Common myeloid progenitor, CD34-positive (primary cell): Measurements from ENCODE around the gene LTB4R.

Experiments
- CTCF ChIA-PET: fragments of 350-600 bp; sonication (Branson Sonifier 250); formaldehyde crosslinking; loops from one replicate; lab custom pipeline; 2021; ENCODE audit warnings: antibody characterized with exemption; lab: Charles Lee
- POLR2A ChIA-PET: fragments of 350-600 bp; sonication (Branson Sonifier 250); formaldehyde crosslinking; loops from one replicate; lab custom pipeline; 2021; ENCODE audit warnings: antibody characterized with exemption; lab: Charles Lee
- DNase-seq, 3 donors: peaks; one replicate each; pipeline versions ENCODE4 v3.0.0 to v3.0.0-alpha.2; 2013
- H3K27ac ChIP-seq, 2 experiments: 1 replicate in 1 of 2; 2 replicates in 1 of 2; pipeline ENCODE4 v1.7.0; 2013; ENCODE audit warnings: inconsistent platforms in 2 of 2, low read length in 2 of 2, mild to moderate bottlenecking in 2 of 2, low read depth in 1 of 2, moderate library complexity in 1 of 2; ENCODE audit not compliant: severe bottlenecking in 2 of 2, insufficient read depth in 1 of 2, poor library complexity in 1 of 2
- H3K27me3 ChIP-seq, 5 experiments: replicated peaks in 2 of 5; 1 replicate in 3 of 5; 2 replicates in 2 of 5; pipeline versions ENCODE4 v1.6.1 to v1.7.0; 2013; ENCODE audit warnings: low read length in 4 of 5, mild to moderate bottlenecking in 2 of 5, moderate library complexity in 2 of 5, inconsistent platforms in 1 of 5; ENCODE audit not compliant: insufficient read depth in 5 of 5, control insufficient read depth in 4 of 5
- H3K36me3 ChIP-seq, 4 experiments: 1 replicate in 2 of 4; 2 replicates in 2 of 4; pipeline versions ENCODE4 v1.6.1 to v1.7.0; 2013; ENCODE audit warnings: low read length in 3 of 4, control low read depth in 1 of 4, mild to moderate bottlenecking in 1 of 4; ENCODE audit not compliant: control insufficient read depth in 4 of 4, insufficient read depth in 4 of 4
- H3K4me1 ChIP-seq, 4 experiments: 1 replicate in 3 of 4; 2 replicates in 1 of 4; pipeline versions ENCODE4 v1.6.1 to v1.7.1; 2013; ENCODE audit warnings: low read length in 3 of 4, mild to moderate bottlenecking in 3 of 4, control low read depth in 1 of 4, inconsistent platforms in 1 of 4, moderate library complexity in 1 of 4; ENCODE audit not compliant: control insufficient read depth in 4 of 4, insufficient read depth in 4 of 4; ENCODE audit errors: control extremely low read depth in 1 of 4
- H3K4me3 ChIP-seq, 7 experiments: 1 replicate in 4 of 7; 2 replicates in 3 of 7; pipeline versions ENCODE4 v1.5.1 to v1.7.0; 2013; ENCODE audit warnings: mild to moderate bottlenecking in 7 of 7, low read length in 6 of 7, moderate library complexity in 6 of 7, inconsistent platforms in 2 of 7, low read depth in 2 of 7, control low read depth in 1 of 7; ENCODE audit not compliant: insufficient read depth in 4 of 7, control insufficient read depth in 1 of 7; ENCODE audit errors: extremely low read depth in 1 of 7
- H3K9me3 ChIP-seq, 5 experiments: 1 replicate in 4 of 5; 2 replicates in 1 of 5; pipeline versions ENCODE4 v1.6.1 to v1.7.1; 2013; ENCODE audit warnings: low read length in 4 of 5, mild to moderate bottlenecking in 2 of 5, inconsistent platforms in 1 of 5, low read depth in 1 of 5, moderate library complexity in 1 of 5; ENCODE audit not compliant: control insufficient read depth in 4 of 5, insufficient read depth in 2 of 5; ENCODE audit errors: control extremely low read depth in 1 of 5
- WGBS: methylation state at CpG from one replicate; pipeline ENCODE4 v1.1.5; 2013; ENCODE audit not compliant: insufficient coverage; 5-methylcytosine and 5-hydroxymethylcytosine counted together

LTB4R gene

DNA sequence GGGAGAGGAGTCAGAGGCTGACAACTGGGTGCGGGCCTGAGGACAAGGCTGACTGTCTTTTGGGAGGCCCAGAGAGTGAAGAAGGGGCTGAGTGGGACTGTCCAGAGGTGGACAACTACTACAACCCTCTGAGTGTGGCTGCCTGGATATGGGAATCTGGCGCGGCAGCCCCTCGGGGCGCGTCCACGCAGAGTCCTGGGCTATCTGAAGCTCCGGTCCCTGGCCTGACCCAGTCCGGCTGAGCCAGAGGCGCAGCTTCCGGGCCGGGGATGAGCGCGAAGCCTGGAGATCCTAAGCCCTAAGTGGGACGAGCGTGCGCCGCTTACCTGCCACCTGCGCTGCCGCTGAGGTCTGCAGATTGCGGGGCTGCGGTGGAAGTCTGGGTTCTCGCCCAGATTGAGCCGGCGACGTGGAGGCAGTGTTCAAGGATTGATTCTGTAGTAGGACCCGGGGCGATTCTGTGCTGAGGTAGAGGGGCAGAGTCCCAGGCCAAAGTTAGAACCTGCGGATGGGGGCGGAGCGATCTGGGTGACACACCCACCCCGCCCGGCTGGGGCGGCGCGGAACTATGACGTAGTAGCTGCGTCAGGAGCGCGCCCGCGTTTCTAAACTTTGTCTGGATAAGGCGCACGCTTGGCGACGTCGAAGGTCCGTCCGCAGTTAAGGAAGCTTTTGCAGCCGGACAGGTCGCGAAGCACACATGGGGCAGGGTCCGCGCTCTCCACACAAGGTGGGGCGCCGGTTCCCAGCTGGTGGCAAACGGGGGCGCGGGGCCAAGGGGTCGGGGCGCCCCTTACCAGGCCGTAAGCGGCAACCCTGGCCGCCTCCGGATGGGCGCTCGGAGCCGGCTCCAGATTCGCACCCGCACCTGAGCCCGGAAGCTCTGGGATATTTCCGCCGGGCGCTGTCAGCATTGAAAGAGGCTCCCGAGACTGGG lies 11.8 kb upstream of the LTB4R start, which contains the start of the genes DHRS1 and NOP9:
TSS of gene DHRS1 (minus strand) at position 526 of the 937 bp plus-strand sequence. CDS start 674 bp downstream, outside the sequence.
TSS of gene NOP9 (plus strand) at position 596 of the 937 bp plus-strand sequence. CDS start at position 701, 105 bp downstream.
- no peaks in the 10 kb centered on the region for H3K9me3 ChIP-seq
- peak within 1 kb of the TSS; percentile 85 to 98 (median 92) for H3K4me3 ChIP-seq
- WGBS: 1% methylated on average over 69 of the region's 75 CpGs
- H3K27ac ChIP-seq: peak within 1 kb of the TSS; percentile 75 to 83
- DNase-seq: peak; percentile 89 to 92 (median 91)
- POLR2A ChIA-PET: interaction anchor here (0.6 to 3.0 kb wide), 5 partner anchors 9 to 209 kb away, joined by 3 to 16 read pairs (median 3); partner anchors contain the start of genes CBLN3, CIDEB, KHNYN and RABGGTA
- peaks cover 7 to 36% (median 28%) of the 10 kb centered on the region in 4 experiments for H3K4me1 ChIP-seq
- no peaks in the 10 kb centered on the region for H3K27me3 ChIP-seq
- H3K36me3 ChIP-seq: peaks cover 18 to 42% (median 37%) of the 10 kb centered on the region in 4 experiments
- CTCF ChIA-PET: interaction anchor here (0.8 to 19.1 kb wide), 15 partner anchors 10 to 137 kb away, joined by 3 to 391 read pairs (median 17); partner anchors contain the start of genes ADCY4, CIDEB, LTB4R and LTB4R2

DNA sequence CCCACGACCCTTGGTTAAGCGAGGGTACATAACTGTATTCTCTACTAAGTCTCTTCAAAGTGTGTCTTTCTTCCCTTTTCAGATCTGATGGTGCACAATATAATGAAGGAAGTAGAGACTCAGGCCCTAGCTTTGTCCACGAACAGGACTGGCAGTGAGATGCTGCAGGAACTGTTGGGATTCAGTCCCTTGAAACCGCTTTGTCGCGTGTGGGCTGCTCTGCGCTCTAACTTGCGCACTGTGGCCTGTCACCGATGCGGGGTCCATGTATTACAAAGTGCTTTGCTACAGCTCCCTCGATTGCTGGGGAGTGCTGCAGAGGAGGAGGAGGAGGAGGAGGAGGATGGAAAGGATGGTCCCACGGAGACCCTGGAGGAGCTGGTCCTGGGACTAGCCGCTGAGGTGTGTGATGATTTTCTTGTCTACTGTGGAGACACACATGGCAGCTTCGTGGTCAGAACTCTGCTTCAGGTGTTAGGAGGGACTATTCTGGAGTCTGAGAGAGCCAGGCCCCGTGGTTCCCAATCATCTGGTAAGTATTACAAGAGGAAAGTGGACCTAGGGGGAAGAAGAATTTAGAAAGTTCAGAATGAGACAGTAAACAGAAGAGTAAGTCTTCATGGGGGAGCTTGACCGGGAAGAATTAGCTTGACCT lies 10.8 kb upstream of the LTB4R start:
- H3K4me3 ChIP-seq: peak overlapping the region; percentile 85 to 98 (median 92)
- DNase-seq: no peak
- WGBS: 34% methylated on average over 12 of the region's 16 CpGs
- H3K4me1 ChIP-seq: peaks cover 7 to 36% (median 28%) of the 10 kb centered on the region in 4 experiments
- no peaks in the 10 kb centered on the region for H3K27me3 ChIP-seq
- ChIA-PET CTCF (interaction anchor here (0.8 to 19.1 kb wide), 12 partner anchors 10 to 131 kb away, joined by 3 to 391 read pairs (median 20); partner anchors contain the start of genes ADCY4, CHMP4A, CIDEB and LTB4R), POLR2A (interaction anchor here (0.6 to 1.6 kb wide), 3 partner anchors 8 to 210 kb away, joined by 3 read pairs; partner anchors contain the start of genes CIDEB and RABGGTA)
- no peaks in the 10 kb centered on the region for H3K9me3 ChIP-seq
- H3K36me3 ChIP-seq: peaks cover 20 to 51% (median 46%) of the 10 kb centered on the region in 4 experiments
- H3K27ac ChIP-seq: peak overlapping the region; percentile 75 to 83

DNA sequence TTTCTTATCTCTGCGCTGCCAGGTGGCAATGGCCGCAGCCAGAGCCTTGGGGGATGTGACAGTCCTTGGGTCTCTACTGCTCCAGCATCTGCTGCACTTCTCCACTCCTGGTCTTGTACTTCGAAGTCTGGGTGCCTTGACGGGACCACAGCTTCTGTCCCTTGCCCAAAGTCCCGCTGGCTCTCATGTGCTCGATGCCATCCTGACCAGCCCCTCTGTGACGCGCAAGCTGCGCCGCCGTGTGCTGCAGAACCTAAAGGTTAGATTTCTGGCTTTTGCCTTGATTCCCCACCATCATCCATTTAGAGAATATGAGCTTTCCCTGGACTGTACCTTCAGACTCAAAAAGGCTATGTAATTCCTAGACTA lies 7.3 kb upstream of the LTB4R start:
- POLR2A ChIA-PET: no interaction called here
- CTCF ChIA-PET: interaction anchor here (0.8 to 19.1 kb wide), 8 partner anchors 13 to 89 kb away, joined by 3 to 391 read pairs (median 12); partner anchors contain the start of genes ADCY4, MDP1 and TINF2

DNA sequence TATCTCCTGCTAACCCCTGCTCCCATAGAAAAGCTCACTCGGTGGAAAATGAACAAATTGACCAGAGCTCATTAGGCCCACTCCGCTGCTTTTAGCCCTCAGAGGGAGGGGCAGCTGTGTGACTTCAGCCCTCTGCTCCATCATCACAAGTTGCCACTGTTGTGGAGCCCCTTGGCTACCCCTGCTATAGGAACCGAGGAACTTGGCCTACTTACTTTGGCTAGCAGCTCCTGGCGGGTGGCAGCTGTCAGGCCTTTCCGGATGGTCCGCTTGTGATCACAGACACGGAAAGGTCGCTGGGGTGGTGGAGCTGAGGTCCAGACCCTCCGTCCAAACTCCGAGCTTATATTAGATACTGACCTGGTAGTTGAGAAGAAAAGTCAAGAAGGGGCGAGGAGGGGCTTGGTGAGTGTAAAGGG lies 4.1 kb upstream of the LTB4R start:
- no peak overlapping the region for H3K4me3 ChIP-seq
- peaks cover 24 to 66% (median 45%) of the 10 kb centered on the region in 4 experiments for H3K36me3 ChIP-seq
- H3K9me3 ChIP-seq: no peaks in the 10 kb centered on the region
- DNase-seq: no peak
- H3K27ac ChIP-seq: no peak overlapping the region
- H3K27me3 ChIP-seq: no peaks in the 10 kb centered on the region
- 86% methylated on average over 8 of the region's 11 CpGs for WGBS
- POLR2A ChIA-PET: no interaction called here
- CTCF ChIA-PET: interaction anchor here (0.7 to 19.1 kb wide), 22 partner anchors 7 to 215 kb away, joined by 3 to 391 read pairs (median 9); partner anchors contain the start of genes ADCY4, DHRS1, GMPR2 and IPO4
- peaks cover 3 to 45% (median 36%) of the 10 kb centered on the region in 4 experiments for H3K4me1 ChIP-seq

More for the DNA sequence above, 7.3 kb upstream of the LTB4R start:
- H3K36me3 ChIP-seq: peaks cover 24 to 71% (median 54%) of the 10 kb centered on the region in 4 experiments
- over 99% methylated on average over 11 of the region's 11 CpGs for WGBS
- no peak for DNase-seq
- H3K9me3 ChIP-seq: no peaks in the 10 kb centered on the region
- no peak overlapping the region for H3K4me3 ChIP-seq
- H3K27me3 ChIP-seq: no peaks in the 10 kb centered on the region
- peaks cover 6 to 33% (median 22%) of the 10 kb centered on the region in 4 experiments for H3K4me1 ChIP-seq
- no peak overlapping the region for H3K27ac ChIP-seq

DNA sequence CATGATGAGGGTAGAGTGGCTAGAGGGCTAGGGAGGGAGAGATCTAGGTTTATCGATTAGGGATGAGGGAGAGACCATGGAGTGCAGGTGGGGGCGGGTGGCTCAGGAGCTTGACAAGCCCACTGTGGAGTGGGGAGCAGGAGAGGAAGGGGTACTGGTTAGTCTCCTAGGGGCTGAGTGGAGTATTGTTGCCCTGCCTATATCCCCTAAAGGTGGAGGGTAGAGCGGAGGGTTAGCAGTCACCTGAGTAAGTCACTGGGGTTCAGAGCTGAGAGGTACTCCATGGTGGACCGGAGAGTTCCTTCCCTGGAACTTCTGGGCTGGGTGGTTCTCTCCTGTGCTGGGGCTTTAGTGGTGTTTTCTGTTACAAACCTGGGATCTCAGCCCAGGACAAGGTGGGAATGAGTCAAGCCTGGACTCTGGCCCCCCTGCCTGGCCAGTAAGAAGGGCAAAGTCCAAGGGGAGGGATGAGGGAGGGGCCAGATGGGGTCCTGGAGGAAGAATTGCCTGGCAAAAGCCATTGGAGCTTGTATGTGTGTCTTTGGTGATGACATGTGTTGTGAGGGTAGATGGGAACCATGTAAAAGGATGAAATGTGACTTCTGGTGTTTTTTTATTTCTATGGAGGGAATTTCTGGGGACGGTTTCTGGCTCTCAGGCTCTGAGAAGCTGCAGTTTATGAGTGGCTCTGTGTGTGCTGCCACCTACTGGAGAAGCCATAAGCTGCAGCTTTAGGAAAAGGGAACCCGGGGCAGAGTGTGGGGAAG lies 3.5 kb upstream of the LTB4R start, which contains the start of gene CIDEB:
TSS of gene CIDEB (minus strand) at position 403 of the 767 bp plus-strand sequence. CDS start at position 284, 119 bp downstream.
- H3K4me3 ChIP-seq: no peak within 1 kb of the TSS
- peaks cover 5 to 51% (median 41%) of the 10 kb centered on the region in 4 experiments for H3K4me1 ChIP-seq
- peaks cover 20 to 60% (median 39%) of the 10 kb centered on the region in 4 experiments for H3K36me3 ChIP-seq
- no peaks in the 10 kb centered on the region for H3K27me3 ChIP-seq
- CTCF ChIA-PET: interaction anchor here (0.7 to 19.1 kb wide), 25 partner anchors 8 to 215 kb away, joined by 3 to 391 read pairs (median 6); partner anchors contain the start of genes ADCY4, DHRS1, GMPR2 and IPO4
- 63% methylated on average over 6 of the region's 6 CpGs for WGBS
- no peak within 1 kb of the TSS for H3K27ac ChIP-seq
- no peaks in the 10 kb centered on the region for H3K9me3 ChIP-seq
- peak in 2 of 3 donors; percentile 60 to 76 for DNase-seq
- POLR2A ChIA-PET: interaction anchor here (1.0 kb wide), 1 partner anchor 8 kb away, joined by 3 read pairs; the partner anchor contains the start of genes DHRS1 and NOP9
